GM04504 (cell line): ENCODE results near the gene BMP7.
A peak's percentile ranks its signal among the peaks of the same experiment; 100 is the strongest.

Source experiments
- DNase-seq: peaks from one replicate; pipeline ENCODE4 v3.0.0-alpha.2; 2012; ENCODE audit warnings: low read depth

Gene BMP7

GRCh38 chr20:57147185-57147584, 119.3 kb downstream of the BMP7 start:
- no peak for DNase-seq

GRCh38 chr20:57146155-57146554, 120.3 kb downstream of the BMP7 start:
- no peak for DNase-seq

GRCh38 chr20:57145089-57145631, 121.3 kb downstream of the BMP7 start:
- no peak for DNase-seq

DNA sequence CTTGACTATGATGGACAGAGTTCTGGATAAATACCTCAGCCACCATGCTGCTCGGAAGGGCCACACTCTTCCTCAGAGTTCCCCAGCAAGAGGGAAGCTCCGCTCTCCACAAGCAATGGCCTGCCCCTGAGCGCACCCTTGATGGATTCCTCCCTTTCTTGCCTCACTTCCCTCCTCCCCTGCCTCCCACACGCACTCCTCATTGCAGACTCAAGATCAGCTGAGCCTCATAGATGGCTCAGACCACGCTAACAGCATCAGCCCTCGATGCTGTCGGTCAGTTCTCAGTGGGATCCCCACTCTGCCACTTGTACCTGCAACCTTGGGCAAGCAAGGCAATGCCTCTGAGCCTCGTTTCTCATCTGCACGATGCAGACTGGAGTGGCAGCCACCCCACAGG, 123.3 kb downstream of the BMP7 start:
- no peak for DNase-seq

DNA sequence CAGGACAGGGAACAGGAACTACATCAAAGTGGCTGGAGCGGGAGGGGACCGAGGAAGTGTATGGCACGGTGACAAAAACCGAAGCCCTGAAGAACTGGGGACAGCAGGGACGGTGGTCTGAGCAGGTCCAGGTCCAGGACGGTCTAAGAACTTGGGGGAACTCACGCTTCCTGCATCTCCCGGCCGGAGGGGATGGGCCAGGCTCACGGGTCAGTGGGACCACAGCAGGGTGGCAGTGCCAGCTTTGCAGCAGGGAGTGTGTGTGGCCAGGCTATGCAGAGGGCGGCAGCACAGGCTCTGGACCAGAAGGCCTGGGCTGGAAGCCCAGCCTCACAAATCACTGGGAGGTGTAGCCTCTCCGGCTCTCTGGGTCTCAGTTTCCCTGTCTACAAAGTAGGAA, 123.8 kb downstream of the BMP7 start:
- DNase-seq, result no peak

DNA sequence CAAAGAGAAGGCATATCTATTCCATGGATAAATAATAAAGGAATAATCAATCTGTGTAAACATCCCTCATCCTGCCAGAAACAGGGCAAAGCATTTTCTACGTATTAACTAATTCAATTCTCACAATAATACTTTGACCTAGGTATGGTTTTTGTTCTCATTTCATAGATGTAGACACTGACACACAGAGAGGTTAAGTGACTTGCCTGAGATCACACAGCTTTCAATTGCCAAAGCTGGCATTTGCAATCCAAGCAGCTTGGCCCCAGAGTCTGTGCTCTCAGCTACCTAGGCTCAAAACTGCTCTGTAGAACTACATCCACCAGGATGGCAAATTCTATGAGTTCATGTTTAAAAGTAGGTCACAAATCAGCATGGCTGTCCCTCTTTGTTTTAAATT, 124.9 kb downstream of the BMP7 start:
- DNase-seq, result no peak

DNA sequence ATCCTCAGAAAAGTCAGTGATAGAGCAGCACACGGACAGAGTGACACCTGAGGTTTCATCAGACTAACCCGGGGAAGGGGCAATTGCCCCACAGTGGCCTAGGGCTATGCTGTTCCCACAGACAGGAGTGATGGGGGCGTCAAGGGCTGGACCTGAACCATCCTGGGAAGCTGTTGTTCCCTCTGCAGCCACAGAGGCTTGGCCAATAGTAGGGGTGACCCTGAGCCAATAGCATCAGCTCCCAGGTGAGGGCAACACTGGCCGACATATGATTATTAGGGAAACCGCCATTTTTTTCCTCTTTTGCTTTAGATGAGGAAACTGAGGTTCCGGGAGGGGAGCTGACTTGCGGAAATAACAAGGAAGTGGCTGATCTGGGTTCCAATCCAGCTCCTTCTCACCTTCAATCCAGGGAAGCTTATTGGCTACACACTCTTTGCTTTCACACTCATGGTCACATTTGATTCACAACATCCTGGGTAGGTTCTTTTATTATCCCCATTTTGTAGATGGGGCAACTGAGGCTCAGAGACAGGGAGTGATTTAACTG, 126.0 kb downstream of the BMP7 start:
- no peak for DNase-seq

DNA sequence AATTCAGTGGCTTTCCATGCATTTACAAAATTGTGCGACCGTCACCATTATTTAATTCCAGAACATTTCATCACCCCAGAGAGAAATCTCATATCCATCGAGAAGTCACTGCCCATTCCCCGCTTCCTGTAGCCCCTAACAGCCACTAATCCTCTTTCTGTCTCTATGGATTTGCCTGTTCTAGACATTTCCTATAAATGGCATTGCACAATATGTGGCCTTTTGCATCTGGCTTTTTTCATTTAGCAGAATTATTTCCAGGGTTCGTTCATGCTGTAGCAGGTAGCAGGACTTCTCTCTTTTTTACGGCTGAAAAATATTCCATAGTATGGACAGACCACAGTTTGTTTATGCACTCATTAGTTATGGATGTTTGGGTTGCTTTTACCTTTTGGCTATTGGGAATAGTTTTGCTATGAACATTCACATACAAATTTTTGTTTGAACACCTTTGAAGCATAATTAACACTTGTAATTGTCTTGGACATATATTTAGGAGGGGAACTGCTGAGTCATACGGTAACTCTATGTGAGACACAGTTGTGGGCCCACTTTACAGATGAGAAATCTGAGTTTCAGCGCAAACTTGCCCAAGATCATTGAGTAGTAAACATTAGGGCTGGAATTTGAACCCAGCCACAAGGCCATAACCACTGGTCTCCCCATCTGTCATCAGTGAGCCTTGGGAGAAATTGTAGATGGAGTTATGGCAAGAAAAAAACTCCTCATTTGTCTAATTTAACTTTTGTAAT, 126.9 kb downstream of the BMP7 start:
- DNase-seq, result no peak

GRCh38 chr20:57138198-57138995, 128.0 kb downstream of the BMP7 start:
- DNase-seq, result no peak

DNA sequence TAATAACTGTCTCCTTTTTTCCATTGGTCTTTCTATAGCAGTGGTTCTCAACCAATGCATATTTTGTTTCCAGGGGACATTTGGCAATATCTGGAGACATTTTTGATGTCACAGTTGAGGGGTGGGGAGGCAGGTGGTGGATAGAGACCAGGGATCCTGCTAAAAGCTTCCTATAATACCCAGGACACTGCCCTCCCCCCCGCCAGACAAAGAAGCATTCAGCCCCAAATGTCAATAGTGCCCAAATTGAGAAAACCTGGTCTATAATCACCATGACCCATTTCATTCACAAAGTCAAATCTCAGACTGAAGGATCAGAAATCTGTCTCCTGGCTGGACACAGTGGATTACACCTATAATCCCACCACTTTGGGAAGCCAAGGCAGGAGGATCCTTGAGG, 128.8 kb downstream of the BMP7 start:
- no peak for DNase-seq

- no peak for DNase-seq
These were observed 129.7 kb downstream of the BMP7 start for GRCh38 chr20:57136734-57137133.

- DNase-seq, result no peak
These were observed 130.6 kb downstream of the BMP7 start for GRCh38 chr20:57135875-57136274.

DNA sequence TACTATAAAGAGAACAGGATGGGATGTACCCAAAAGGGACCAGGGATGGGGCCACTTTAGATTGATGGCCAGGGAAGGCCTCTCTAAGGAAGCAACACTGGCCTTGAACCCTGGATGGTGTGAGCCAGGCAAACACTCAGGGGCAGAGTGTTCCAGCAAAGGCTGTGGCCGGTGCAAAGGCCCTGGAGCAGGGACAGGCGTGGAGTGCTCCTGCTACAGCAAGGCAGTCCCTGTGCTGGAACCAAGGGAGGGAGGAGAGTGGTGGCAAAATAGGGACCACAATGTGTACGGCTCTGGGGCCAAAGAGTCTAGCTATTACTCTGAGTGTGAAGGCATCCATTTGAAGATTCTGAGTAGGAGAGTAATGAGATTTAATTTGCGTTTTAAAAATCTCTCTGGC, 131.6 kb downstream of the BMP7 start:
- DNase-seq, result no peak

GRCh38 chr20:57133926-57134650, 132.4 kb downstream of the BMP7 start:
- DNase-seq, result peak; percentile 3

GRCh38 chr20:57131601-57132391, 134.6 kb downstream of the BMP7 start:
- DNase-seq, result no peak

GRCh38 chr20:57131077-57131476, 135.4 kb downstream of the BMP7 start:
- DNase-seq, result no peak

DNA sequence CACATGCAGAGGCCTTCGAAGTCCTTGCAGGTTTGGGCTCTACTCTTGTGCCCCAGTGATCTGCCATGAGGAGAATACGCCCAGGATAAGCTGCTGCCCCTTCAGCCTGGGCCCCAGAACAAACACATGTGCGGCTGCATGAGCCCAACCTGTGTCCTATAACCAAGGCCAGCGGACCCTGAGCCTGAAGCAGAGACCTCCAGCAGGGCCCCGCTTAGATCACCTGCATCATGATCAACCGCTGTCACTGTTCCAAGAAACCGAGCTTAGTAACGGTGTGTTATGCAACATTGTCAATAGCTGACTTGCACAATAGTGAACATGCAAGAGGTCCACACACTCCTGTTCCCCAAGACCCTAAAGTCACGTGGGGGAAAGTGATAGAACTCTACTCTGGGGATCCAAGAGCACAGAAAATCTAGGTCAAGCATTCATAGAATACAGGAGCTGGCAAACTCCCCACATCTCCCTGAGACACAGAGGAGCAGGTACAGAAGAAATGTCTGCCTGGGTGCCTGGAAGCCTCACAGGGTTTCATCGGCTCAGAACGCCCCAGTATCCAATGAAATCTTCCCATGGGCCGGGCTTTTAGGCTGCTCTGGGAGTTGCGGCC, 136.2 kb downstream of the BMP7 start:
- no peak for DNase-seq

DNA sequence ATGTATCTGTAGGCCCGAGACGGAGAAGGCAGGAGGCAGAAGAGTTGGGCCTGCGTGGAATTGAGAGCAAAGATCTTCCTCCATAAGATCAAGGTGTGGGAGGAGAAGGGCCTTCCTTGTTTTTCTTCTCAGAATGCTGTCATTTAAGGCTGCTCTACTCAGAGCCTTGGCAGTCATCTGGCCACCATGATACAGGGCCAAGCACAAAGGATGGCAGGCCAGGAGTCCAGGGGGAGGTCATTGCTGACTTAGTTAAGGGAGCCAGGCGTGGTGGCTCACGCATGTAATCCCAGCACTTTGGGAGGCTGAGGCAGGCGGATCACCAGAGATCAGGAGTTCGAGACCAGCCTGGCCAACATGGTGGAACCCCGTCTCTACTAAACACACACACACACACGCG, 137.1 kb downstream of the BMP7 start:
- no peak for DNase-seq

DNA sequence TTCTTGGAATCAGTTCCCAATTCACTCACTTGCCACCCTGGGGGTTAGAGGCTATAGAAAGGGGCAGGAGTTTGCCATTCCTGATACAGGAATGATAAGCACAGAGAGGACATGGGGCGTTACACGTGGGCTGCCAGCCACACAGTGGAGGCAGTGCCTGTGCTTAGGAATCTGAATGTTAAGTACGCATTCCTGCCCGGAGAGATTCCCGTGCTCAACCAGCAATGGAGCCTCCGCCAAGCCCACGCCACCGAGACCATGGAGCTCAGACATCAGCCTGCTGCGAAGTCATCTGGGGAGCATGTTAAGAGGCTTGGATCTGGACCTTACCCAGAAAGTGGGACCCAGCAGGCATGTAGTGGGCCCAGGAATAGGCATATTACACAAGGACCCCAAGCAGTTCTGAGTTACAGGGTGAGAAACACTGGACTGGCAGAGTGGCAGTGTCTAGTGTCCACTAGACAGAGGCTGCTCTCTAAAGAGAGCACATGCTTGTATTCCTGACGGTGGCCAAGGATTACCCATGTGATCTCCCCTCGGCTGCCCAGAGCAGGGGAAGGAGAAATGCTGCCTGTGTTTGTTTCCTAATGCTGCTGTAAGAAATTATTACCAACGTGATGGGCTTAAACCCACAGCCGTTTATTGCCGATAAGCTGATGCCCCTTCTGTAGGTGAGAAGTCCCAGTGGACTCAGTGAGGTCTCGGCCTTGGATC, 138.2 kb downstream of the BMP7 start:
- DNase-seq, result no peak

- no peak for DNase-seq
These were observed 139.9 kb downstream of the BMP7 start for GRCh38 chr20:57126481-57127092.
